ENCODE data around the gene MAP3K3.

DNA sequence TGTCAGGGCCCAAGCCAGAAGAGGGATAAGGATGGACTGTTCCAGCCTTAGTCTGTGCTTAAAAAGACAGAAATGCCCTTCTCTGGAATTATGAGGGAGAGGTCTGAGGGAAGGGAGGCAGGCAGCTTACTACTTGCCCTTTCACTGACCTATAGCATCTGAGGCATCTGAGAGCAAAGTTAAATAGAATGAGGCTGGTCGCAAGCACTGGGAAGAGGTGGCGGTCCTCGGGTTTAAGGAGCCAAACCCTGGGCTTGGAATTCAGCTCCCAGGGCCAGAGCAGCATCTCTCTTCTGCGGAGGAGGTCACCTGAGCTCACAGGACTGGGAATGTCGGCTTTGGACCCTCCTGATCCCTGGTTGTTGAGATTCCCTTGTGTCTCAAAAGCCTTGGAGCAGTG, 80.8 kb downstream of the MAP3K3 start:
- TF ChIP-seq, protein P1, sequence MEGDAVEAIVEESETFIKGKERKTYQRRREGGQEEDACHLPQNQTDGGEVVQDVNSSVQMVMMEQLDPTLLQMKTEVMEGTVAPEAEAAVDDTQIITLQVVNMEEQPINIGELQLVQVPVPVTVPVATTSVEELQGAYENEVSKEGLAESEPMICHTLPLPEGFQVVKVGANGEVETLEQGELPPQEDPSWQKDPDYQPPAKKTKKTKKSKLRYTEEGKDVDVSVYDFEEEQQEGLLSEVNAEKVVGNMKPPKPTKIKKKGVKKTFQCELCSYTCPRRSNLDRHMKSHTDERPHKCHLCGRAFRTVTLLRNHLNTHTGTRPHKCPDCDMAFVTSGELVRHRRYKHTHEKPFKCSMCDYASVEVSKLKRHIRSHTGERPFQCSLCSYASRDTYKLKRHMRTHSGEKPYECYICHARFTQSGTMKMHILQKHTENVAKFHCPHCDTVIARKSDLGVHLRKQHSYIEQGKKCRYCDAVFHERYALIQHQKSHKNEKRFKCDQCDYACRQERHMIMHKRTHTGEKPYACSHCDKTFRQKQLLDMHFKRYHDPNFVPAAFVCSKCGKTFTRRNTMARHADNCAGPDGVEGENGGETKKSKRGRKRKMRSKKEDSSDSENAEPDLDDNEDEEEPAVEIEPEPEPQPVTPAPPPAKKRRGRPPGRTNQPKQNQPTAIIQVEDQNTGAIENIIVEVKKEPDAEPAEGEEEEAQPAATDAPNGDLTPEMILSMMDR (conservative IDR thresholded peaks at IDR 0.05 in 1 of 2, IDR thresholded peaks at IDR 0.05 in 1 of 2; ENCODE audit: extremely low read depth in 1 of 2, insufficient read depth in 1 of 2, low read depth in 1 of 2, low read length in 2 of 2) = no peak
- TF ChIP-seq EZH2 (IDR thresholded peaks at IDR 0.05; ENCODE audit: borderline replicate concordance, low read length) = no peak
